BLaER1 (cell line): ENCODE data around the gene ADAMTS2.

Source experiments
- H3K27ac ChIP-seq: shearing (Covaris generic); formaldehyde crosslinking; 2 replicates; pipeline ENCODE4 v1.8.1; 2022
- H3K27me3 ChIP-seq: shearing (Covaris generic); formaldehyde crosslinking; 2 replicates; pipeline ENCODE4 v1.8.1; 2022
- H3K36me3 ChIP-seq: shearing (Covaris generic); formaldehyde crosslinking; 2 replicates; pipeline ENCODE4 v1.8.1; 2022
- H3K4me1 ChIP-seq: shearing (Covaris generic); formaldehyde crosslinking; 2 replicates; pipeline ENCODE4 v1.8.1; 2022
- H3K4me2 ChIP-seq: shearing (Covaris generic); formaldehyde crosslinking; 2 replicates; pipeline ENCODE4 v1.8.1; 2022
- H3K4me3 ChIP-seq: shearing (Covaris generic); formaldehyde crosslinking; 2 replicates; pipeline ENCODE4 v1.8.1; 2022
- H3K9ac ChIP-seq: shearing (Covaris generic); formaldehyde crosslinking; 2 replicates; pipeline ENCODE4 v1.8.1; 2022
- H3K9me3 ChIP-seq: shearing (Covaris generic); formaldehyde crosslinking; 2 replicates; pipeline ENCODE4 v1.8.1; 2022
- H4K20me1 ChIP-seq: shearing (Covaris generic); formaldehyde crosslinking; 2 replicates; pipeline ENCODE4 v1.8.1; 2022
- Cebpa-rat ChIP-seq: shearing (Covaris generic); IDR thresholded peaks from 2 replicates; pipeline ENCODE4 v1.8.1; 2022

The ADAMTS2 gene

DNA sequence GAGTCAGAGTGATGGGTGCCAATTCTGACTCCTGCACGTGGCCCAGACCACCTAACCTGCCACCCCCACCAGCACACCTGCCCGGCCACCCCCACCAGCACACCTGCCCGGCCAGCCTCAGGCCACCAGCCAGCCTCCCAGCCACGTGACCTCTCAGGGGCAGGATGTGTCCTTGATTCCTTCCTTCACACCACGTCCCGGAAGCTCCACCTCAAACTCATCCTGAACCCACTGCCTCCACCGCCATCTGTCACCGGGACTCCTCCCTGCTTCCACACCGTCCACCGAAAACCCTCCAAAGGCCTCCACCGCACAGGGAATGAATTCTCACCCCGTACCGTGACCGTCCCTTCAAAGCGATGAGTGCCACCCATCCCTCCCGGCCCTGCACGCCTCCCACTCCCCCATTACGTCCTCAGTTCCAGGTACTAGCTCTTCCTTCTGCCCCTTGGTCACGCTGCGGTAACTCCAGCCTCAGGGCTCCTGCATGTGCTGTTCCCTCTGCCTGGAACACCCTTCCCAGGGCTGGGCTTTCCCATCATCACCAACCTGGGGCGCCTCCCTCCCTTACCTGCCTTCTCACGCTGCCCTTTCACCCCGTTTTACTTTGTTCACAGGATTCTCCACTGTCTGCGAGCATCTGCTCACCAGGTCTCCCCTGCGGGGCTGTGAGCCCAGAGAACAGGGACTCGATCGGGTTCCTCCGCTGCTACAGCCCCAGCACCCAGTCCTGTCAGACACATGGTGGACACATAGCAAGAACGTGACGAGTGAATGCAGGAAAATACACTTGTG, 82.9 kb downstream of the ADAMTS2 start:
- no peaks in the 10 kb centered on the region for H3K36me3 ChIP-seq
- H3K4me3 ChIP-seq = no peak overlapping the region
- H3K27me3 ChIP-seq = no peaks in the 10 kb centered on the region
- no peak overlapping the region for H3K9ac ChIP-seq
- no peak for TF ChIP-seq Cebpa-rat
- no peak overlapping the region for H3K27ac ChIP-seq
- no peak overlapping the region for H3K4me2 ChIP-seq
- peaks cover 18% of the 10 kb centered on the region for H3K4me1 ChIP-seq
- no peaks in the 10 kb centered on the region for H4K20me1 ChIP-seq
- no peaks in the 10 kb centered on the region for H3K9me3 ChIP-seq

GRCh38 chr5:179261301-179262125, 83.7 kb downstream of the ADAMTS2 start:
- Histone ChIP-seq H3K27me3 (no peaks in the 10 kb centered on the region), H3K9ac (no peak overlapping the region), H3K4me1 (peaks cover 12% of the 10 kb centered on the region), H4K20me1 (no peaks in the 10 kb centered on the region), H3K4me3 (no peak overlapping the region), H3K27ac (no peak overlapping the region), H3K36me3 (no peaks in the 10 kb centered on the region), H3K4me2 (no peak overlapping the region), H3K9me3 (no peaks in the 10 kb centered on the region)
- TF ChIP-seq Cebpa-rat = no peak

- H3K27ac ChIP-seq = no peak overlapping the region
- H3K27me3 ChIP-seq = no peaks in the 10 kb centered on the region
- H3K36me3 ChIP-seq = no peaks in the 10 kb centered on the region
- no peaks in the 10 kb centered on the region for H4K20me1 ChIP-seq
- H3K9me3 ChIP-seq = no peaks in the 10 kb centered on the region
- TF ChIP-seq Cebpa-rat = no peak
- no peak overlapping the region for H3K4me2 ChIP-seq
- peaks cover 7% of the 10 kb centered on the region for H3K4me1 ChIP-seq
- no peak overlapping the region for H3K9ac ChIP-seq
- no peak overlapping the region for H3K4me3 ChIP-seq
These were observed 84.8 kb downstream of the ADAMTS2 start for GRCh38 chr5:179260324-179261070.

DNA sequence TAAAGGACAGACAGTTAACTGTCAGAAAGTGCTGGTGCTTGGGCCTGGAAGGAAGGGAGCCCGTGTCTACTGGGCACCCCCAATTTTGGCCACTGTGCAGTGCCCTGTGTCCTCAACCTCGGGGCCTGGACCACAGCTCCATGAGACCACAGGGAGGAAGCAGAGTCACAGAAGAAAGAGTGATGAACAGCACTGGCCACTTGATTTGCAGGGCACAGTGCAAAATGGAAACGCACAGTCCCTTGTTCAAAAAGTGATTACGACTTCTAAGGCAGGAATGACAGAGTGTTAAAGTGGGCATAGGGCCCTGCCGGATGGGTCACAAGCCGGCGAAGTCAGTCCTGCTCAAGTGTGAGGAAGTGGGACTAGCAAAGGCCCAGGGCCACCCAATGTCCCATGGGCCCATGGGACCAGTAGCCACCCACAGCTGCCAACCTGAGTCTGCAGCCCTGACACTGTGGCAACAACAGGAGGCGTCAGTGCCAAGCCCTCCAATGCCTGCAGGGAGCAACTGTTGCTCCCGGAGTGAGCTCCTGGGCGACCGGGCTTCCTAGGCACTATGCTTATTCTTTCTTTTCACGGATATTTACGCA, 85.4 kb downstream of the ADAMTS2 start:
- Histone ChIP-seq H3K4me3 (no peak overlapping the region), H3K4me2 (no peak overlapping the region), H3K4me1 (peaks cover under 1% of the 10 kb centered on the region; the same call in 1 of the 2 replicates), H3K9me3 (no peaks in the 10 kb centered on the region), H3K27me3 (no peaks in the 10 kb centered on the region), H3K9ac (no peak overlapping the region), H4K20me1 (no peaks in the 10 kb centered on the region), H3K36me3 (no peaks in the 10 kb centered on the region), H3K27ac (no peak overlapping the region)
- TF ChIP-seq Cebpa-rat = no peak

- no peaks in the 10 kb centered on the region for H4K20me1 ChIP-seq
- no peaks in the 10 kb centered on the region for H3K4me1 ChIP-seq
- H3K27me3 ChIP-seq = no peaks in the 10 kb centered on the region
These were observed 86.1 kb downstream of the ADAMTS2 start for GRCh38 chr5:179258922-179259730.

GRCh38 chr5:179258001-179258921, 87.0 kb downstream of the ADAMTS2 start:
- Histone ChIP-seq H3K4me2 (no peak overlapping the region), H3K27me3 (no peaks in the 10 kb centered on the region), H3K4me3 (no peak overlapping the region), H3K9me3 (no peaks in the 10 kb centered on the region), H4K20me1 (no peaks in the 10 kb centered on the region), H3K4me1 (no peaks in the 10 kb centered on the region), H3K27ac (no peak overlapping the region), H3K36me3 (no peaks in the 10 kb centered on the region), H3K9ac (no peak overlapping the region)
- TF ChIP-seq Cebpa-rat = no peak

More at GRCh38 chr5:179258922-179259730, 86.1 kb downstream of the ADAMTS2 start:
- no peak overlapping the region for H3K27ac ChIP-seq
- no peak for TF ChIP-seq Cebpa-rat
- no peaks in the 10 kb centered on the region for H3K36me3 ChIP-seq
- H3K9ac ChIP-seq = no peak overlapping the region
- H3K9me3 ChIP-seq = no peaks in the 10 kb centered on the region
- H3K4me2 ChIP-seq = no peak overlapping the region
- no peak overlapping the region for H3K4me3 ChIP-seq

- Histone ChIP-seq H3K27ac (no peak overlapping the region), H3K9ac (no peak overlapping the region), H3K4me3 (no peak overlapping the region), H3K36me3 (no peaks in the 10 kb centered on the region), H3K9me3 (no peaks in the 10 kb centered on the region), H4K20me1 (no peaks in the 10 kb centered on the region), H3K4me2 (no peak overlapping the region), H3K27me3 (no peaks in the 10 kb centered on the region), H3K4me1 (no peaks in the 10 kb centered on the region)
- TF ChIP-seq Cebpa-rat = no peak
These were observed 88.0 kb downstream of the ADAMTS2 start for GRCh38 chr5:179257176-179257682.
